GM23248 (cell line): ENCODE results near the gene COL15A1.

Source experiments
- EZH2 ChIP-seq: fragments of 200-600 bp; sonication (generic); IDR thresholded peaks from 2 replicates; pipeline ENCODE4 v1.6.1; 2018; ENCODE audit warnings: antibody characterized with exemption, mild to moderate bottlenecking; ENCODE audit not compliant: insufficient read depth, poor library complexity, severe bottlenecking
- EZH2phosphoT487 ChIP-seq: fragments of 200-600 bp; sonication (generic); IDR thresholded peaks from 2 replicates; pipeline ENCODE4 v1.6.1; 2018; ENCODE audit warnings: antibody characterized with exemption, moderate library complexity, mild to moderate bottlenecking, low read depth; ENCODE audit not compliant: insufficient read depth

GRCh38 chr9:99090336-99091130, 146.8 kb downstream of the COL15A1 start:
- no peak for TF ChIP-seq EZH2
- no peak for TF ChIP-seq EZH2phosphoT487
